GM18868 (cell line): Measurements from ENCODE around the gene TSPAN18.

Source experiments
- ATAC-seq: cut with Tn5 transposase; IDR thresholded peaks from one replicate; pipeline ENCODE4 v1.9.1; 2021; ENCODE audit warnings: mild to moderate bottlenecking, moderate library complexity; ENCODE audit not compliant: unreplicated experiment

Gene TSPAN18

DNA sequence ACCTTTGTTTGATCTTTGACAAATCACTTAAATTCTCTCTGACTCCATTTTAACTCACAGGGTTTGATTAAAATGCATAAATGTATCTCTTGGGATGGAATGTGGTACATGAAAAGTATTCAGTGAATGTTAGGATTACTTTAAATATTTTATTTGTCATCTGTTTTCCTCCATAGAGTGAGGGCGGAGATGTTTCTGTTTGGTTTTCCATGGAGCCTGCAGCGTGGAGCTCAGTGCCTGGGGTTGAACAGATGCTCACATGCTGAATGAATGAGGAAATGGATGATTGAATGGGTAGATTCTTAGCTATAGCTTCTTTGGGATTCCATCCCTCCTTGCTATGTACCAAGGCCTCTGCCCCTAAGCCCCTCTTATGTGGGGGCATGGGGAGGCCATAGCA lies 10.0 kb downstream of the TSPAN18 start:
- ATAC-seq: no peak

- no peak for ATAC-seq
These were observed 10.7 kb downstream of the TSPAN18 start for GRCh38 chr11:44737245-44738085.

- no peak for ATAC-seq
These were observed 12.0 kb downstream of the TSPAN18 start for GRCh38 chr11:44738791-44739190.

DNA sequence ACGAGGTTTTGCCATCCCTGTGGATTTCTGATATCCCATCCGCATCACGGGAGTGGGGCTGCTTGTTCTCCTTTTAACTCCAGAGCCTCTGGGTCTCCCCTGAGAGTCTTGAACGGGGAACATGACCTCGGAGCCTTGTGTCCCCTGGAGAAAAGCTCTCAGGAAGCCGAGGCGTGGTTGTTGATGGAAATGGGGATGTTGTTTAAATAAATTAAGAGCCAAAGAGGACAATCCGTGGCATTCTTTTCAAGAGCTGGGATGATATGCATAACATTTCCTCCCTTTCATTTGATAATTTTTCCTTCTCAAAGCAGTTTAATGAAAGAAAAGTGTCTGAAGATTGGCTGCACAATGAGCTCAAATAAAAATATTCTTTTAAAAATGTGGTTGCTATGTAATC lies 14.2 kb downstream of the TSPAN18 start:
- ATAC-seq: no peak

GRCh38 chr11:44741976-44742375 lies 15.2 kb downstream of the TSPAN18 start:
- no peak for ATAC-seq

DNA sequence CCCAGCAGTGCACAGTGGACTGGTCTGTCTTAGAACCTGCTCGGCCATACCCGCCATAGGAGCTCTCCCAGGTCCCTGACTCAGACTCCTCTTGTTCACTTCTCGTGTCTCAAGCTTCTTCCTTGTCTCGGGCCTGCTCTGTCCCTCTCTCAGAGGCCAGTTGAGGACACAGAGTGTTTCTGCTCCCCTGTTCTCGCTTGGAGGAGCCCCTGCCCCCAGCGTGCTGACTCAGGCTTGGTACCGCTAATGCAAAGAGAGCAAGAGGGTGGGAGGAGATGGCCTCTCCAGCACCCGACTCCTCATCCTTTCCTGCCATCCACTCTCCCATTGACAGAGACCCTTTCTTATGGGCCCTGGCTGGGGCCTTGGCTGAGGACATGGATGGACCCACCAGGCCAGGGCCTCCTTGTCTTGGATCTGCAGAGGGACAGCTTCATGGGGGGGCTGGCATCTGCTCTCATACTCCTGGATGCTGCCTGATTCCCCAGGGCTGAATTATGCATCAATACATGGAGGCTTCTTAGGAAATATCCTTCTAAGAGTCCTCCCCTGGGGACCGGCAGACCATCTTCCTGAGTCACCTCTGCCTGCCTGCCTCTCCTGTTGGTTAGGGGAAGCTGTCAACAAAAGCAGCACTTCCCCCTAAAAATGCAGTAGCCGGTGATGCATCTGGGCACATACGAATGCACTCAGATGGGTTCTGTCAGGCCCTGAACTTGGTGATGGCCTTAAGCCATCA lies 15.9 kb downstream of the TSPAN18 start:
- ATAC-seq: no peak

DNA sequence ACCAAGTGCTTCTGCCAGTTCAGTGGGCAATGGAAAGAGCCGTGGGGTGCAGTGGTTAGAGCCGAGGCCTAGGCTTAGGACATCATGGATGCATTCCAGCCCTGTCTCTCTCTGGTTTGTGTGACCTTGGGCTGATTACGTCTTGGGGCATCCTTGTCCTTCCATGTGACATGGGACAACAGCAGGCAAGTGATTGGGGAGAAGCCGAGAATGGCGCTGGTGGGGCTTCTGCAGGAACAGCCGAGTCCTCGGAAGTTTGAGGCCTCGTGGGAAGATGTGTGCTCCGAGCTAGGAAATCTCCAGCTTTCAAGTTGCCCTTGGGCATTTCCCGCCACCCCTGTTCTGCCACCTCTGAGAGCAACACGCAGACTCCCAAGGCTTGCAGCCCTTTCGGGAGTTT lies 16.6 kb downstream of the TSPAN18 start:
- no peak for ATAC-seq

DNA sequence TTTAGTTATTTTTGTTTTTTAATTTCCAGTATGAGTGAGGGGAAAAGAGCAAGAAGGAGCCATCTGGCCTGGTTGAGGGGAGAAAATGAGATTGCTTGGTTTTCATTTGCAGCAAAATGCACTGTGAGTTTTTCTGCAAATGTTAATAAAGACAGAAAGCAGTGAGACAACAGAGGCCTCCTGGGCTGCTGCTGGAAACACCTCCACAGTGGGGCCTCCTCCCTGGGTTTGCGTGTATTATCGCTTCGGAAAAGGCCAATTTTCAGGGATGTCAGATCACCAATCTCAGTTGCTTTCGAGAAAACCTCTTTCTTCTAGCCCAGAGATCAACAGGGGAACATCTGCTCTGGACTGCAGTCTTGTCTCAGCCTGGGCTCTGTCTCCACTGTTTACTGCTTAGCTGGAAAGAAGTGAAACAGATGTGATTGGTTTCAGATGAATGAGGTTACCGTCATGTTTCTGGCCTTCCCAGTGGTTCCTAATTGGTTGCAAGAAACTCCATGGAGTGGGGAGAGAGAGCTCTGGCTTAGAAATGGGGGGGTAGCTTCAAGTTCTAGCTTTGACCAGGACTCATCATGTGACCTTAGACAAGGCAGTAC lies 17.3 kb downstream of the TSPAN18 start:
- ATAC-seq: no peak

- ATAC-seq: no peak
These were observed 20.1 kb downstream of the TSPAN18 start for GRCh38 chr11:44746894-44747293.

GRCh38 chr11:44747316-44747715 lies 20.6 kb downstream of the TSPAN18 start:
- no peak for ATAC-seq

DNA sequence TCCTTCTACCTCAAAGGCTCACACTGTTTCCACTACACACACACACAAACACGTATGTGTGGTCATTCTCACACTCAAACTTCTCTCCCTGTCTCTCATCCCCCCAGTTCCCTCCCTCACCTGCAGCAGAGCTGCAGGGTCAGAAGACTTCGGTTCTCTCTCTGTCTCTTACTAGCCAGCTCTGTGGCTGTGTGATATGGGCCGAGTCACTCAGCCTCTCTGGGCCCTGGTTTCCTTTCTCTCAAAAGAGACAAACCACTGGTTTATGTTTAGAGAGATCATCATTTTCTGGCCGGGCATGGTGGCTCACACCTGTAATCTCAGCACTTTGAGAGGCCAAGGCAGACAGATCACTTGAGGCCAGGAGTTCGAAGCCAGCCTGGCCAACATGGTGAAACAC lies 21.1 kb downstream of the TSPAN18 start:
- no peak for ATAC-seq

- ATAC-seq: no peak
These were observed 21.8 kb downstream of the TSPAN18 start for GRCh38 chr11:44748606-44749005.

DNA sequence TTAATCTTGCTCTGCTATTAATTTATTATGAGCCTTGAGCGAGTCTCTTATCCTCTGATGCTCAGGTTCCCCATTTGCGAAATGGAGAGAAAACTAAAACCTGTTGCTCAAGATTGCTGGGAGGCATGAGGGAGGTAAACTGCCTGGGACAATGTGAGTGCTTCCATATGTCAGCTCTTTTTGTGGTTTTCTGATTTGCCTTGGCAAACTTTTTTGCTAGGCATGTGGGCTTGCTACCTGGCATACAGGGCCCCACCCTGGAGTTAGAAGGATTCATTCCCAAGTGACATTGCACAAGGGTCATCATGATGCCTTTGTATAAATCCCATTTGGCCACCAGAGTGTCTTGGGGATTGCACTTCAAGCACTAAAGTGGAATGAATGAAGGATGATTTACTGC lies 22.4 kb downstream of the TSPAN18 start:
- no peak for ATAC-seq

GRCh38 chr11:44750551-44751465 lies 24.0 kb downstream of the TSPAN18 start:
- no peak for ATAC-seq

- no peak for ATAC-seq
These were observed 25.5 kb downstream of the TSPAN18 start for GRCh38 chr11:44752300-44752699.

DNA sequence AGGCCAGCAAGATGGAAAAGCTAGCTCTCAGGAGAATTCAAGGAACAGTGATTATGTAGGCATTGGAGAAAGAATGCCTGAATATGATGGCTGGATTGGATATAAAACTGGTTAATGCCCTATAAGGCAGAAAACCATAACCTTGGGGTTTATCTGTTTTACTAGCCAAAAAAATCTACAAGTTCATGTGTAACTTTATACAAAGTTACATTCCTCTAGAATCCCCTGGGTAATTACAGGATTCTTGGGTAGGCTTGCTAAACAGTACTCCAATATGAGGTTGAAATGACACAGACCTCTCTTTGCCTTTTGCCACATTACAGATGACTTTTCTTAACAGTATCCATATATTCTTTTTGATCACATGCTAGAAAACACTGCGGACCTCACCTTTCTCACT lies 26.0 kb downstream of the TSPAN18 start:
- no peak for ATAC-seq

- no peak for ATAC-seq
These were observed 27.3 kb downstream of the TSPAN18 start for GRCh38 chr11:44753961-44754645.

- ATAC-seq: no peak
These were observed 28.3 kb downstream of the TSPAN18 start for GRCh38 chr11:44754876-44755555.
